HL-60 (cell line): ENCODE data around the gene KAT8.

Experiments used
- DNase-seq, 2 experiments: peaks; one replicate each; pipeline ENCODE4 v3.0.0-alpha.2; 2010 to 2020; ENCODE audit warnings: low read depth in 1 of 2, low spot score in 1 of 2
- H3K27ac ChIP-seq: fragments of 250-450 bp; sonication (Bioruptor Pico); replicated peaks from 2 replicates; pipeline ENCODE4 v1.5.1; 2020; ENCODE audit warnings: mild to moderate bottlenecking, moderate library complexity
- H3K27me3 ChIP-seq: fragments of 250-450 bp; sonication (Bioruptor Pico); 2 replicates; pipeline ENCODE4 v1.5.1; 2021; ENCODE audit warnings: mild to moderate bottlenecking, moderate library complexity; ENCODE audit not compliant: insufficient read depth, poor library complexity, severe bottlenecking
- H3K4me3 ChIP-seq: replicated peaks from 2 replicates; pipeline ENCODE4 v1.5.1; 2011; ENCODE audit warnings: mild to moderate bottlenecking, control low read depth, low read length; ENCODE audit not compliant: insufficient read depth
- CTCF ChIP-seq: IDR thresholded peaks from one replicate; pipeline ENCODE4 v1.5.1; 2011; ENCODE audit warnings: low read length, control low read depth, inconsistent platforms; ENCODE audit not compliant: insufficient read depth
- GABPA ChIP-seq: IDR thresholded peaks from 2 replicates; pipeline ENCODE4 v1.6.1; 2012; ENCODE audit warnings: low read depth
- POLR2AphosphoS5 ChIP-seq: IDR thresholded peaks from 2 replicates; pipeline ENCODE4 v1.6.1; 2012; ENCODE audit warnings: low read depth
- REST ChIP-seq: IDR thresholded peaks from 2 replicates; pipeline ENCODE4 v1.6.1; 2012; ENCODE audit warnings: low read depth; ENCODE audit not compliant: insufficient replicate concordance
- SPI1 ChIP-seq: IDR thresholded peaks from 2 replicates; pipeline ENCODE4 v1.6.1; 2012; ENCODE audit warnings: low read depth, mild to moderate bottlenecking, borderline replicate concordance

The KAT8 gene

GRCh38 chr16:31076319-31076718 is 41.1 kb upstream of the KAT8 start:
- no peak overlapping the region for H3K4me3 ChIP-seq
- TF ChIP-seq REST: no peak
- TF ChIP-seq GABPA: no peak
- TF ChIP-seq CTCF: no peak
- TF ChIP-seq POLR2AphosphoS5: no peak
- TF ChIP-seq SPI1: no peak
- no peak overlapping the region for H3K27ac ChIP-seq
- H3K27me3 ChIP-seq: no peaks in the 10 kb centered on the region
- DNase-seq: no peak

- TF ChIP-seq CTCF (no peak), REST (no peak), GABPA (no peak)
- Histone ChIP-seq H3K27ac (no peak overlapping the region), H3K27me3 (no peaks in the 10 kb centered on the region), H3K4me3 (no peak overlapping the region)
- DNase-seq: no peak
Measured at GRCh38 chr16:31077024-31077423, 40.4 kb upstream of the KAT8 start.

GRCh38 chr16:31077592-31078396 is 39.7 kb upstream of the KAT8 start:
- Histone ChIP-seq H3K27ac (no peak overlapping the region; the same call in 1 of the 2 replicates), H3K27me3 (no peaks in the 10 kb centered on the region), H3K4me3 (no peak overlapping the region)
- no peak for DNase-seq
- no peak for TF ChIP-seq SPI1

- no peaks in the 10 kb centered on the region for H3K27me3 ChIP-seq
- peak; percentile 62 to 77 for DNase-seq
- peak overlapping the region; percentile 72 for H3K27ac ChIP-seq
- TF ChIP-seq POLR2AphosphoS5: no peak
- no peak for TF ChIP-seq GABPA
- no peak for TF ChIP-seq REST
- TF ChIP-seq CTCF: no peak
- no peak for TF ChIP-seq SPI1
- H3K4me3 ChIP-seq: no peak overlapping the region
Measured at GRCh38 chr16:31078597-31079341, 38.7 kb upstream of the KAT8 start.
